Suppressor macrophage treated with lipopolysaccharide for 4 hours (primary cell): Measurements from ENCODE around the gene ECM1.
A peak's percentile ranks its signal among the peaks of the same experiment; 100 is the strongest.

Experiments used
- DNase-seq: peaks from one replicate; pipeline ENCODE4 v3.0.0-alpha.2; 2020

ECM1 gene

DNA sequence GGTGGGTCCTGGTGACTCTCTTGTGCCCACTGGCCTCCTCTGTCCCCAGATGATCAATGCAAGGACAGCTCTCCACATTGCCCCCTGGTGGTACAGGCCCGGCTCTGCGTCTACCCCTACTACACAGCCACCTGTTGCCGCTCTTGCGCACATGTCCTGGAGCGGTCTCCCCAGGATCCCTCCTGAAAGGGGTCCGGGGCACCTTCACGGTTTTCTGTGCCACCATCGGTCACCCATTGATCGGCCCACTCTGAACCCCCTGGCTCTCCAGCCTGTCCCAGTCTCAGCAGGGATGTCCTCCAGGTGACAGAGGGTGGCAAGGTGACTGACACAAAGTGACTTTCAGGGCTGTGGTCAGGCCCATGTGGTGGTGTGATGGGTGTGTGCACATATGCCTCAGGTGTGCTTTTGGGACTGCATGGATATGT lies 52.1 kb downstream of the ECM1 start:
- peak; percentile 77 for DNase-seq

DNA sequence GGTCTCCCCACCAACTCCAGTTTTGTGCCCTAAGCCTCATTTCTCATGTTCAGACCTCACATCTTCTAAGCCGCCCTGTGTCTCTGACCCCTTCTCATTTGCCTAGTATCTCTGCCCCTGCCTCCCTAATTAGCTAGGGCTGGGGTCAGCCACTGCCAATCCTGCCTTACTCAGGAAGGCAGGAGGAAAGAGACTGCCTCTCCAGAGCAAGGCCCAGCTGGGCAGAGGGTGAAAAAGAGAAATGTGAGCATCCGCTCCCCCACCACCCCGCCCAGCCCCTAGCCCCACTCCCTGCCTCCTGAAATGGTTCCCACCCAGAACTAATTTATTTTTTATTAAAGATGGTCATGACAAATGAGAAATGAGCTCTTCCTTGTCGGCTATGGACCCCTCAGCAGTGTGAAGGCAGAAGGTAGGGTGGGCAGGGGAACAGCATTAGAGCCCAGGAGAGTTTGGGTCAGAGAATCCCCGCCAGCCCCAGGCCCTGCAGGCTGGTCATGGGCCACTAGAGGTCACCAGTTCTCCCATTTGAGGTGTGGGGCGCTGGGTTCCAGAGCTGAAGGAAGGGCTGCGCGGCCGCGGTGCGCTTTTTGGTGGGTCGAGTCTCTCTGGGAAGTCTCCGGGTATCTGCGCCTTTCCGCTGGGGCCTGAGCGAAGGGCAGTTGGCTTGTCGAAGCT lies 52.8 kb downstream of the ECM1 start:
- DNase-seq, result peak; percentile 90

DNA sequence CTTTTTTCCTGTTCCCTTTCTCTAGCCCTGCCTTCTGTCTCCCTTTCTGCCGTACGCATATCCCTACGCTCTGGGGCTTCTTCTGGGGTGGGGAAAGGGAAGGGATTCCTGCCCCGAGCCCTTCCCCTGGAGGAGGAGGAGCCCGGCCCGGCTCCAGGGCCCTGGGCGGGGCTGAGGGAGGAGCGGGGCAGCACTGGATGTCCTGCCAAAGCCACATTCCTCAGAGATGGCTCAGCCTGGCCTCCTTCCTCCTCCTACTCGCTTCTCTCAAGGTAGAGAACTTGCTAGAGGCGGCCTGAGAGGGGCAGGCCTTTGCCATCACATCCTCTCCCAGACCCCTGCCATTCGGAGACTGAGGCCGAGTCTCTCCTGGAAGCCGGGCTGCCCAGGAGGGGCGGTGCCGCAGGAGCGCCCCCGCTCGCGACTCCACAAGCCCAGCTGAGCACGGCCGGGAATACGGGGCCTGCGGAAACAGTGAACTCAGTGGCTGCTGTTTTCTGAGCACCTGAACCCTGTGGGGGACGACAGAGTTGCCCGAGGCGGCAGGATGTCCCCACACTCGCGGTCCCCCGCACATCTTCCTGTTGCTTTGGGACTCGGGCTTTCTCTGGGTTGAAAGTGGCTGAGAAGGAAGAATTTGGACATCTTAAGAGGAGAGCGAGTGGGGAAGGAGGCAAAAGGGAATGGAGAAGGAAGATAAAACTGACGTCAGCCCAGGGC lies 53.5 kb downstream of the ECM1 start:
- peak; percentile 97 for DNase-seq

DNA sequence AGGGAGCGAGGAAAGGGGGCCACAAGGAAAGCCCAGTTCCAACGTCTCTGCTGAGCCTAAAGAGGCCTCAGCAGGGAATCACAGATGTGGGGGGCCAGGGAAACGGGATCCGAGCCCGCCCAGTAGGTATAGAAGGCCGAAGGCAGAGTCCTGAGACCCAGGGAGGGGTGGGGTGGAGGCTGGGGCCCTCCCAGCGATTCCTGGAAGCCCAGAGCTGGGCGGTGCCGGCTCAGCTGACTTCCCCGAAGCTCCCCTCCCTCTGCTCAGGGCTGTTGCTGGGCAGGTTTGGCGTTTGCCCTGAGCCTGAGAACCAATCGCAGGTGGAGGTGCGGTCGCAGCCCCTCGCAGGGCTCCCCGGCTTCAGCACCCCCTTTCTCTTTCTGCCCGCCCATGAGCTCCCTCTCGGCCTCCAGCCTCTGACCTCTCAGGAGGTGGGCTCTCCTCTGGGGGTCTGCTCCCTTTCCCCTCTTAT lies 54.1 kb downstream of the ECM1 start:
- DNase-seq, result peak; percentile 96

DNA sequence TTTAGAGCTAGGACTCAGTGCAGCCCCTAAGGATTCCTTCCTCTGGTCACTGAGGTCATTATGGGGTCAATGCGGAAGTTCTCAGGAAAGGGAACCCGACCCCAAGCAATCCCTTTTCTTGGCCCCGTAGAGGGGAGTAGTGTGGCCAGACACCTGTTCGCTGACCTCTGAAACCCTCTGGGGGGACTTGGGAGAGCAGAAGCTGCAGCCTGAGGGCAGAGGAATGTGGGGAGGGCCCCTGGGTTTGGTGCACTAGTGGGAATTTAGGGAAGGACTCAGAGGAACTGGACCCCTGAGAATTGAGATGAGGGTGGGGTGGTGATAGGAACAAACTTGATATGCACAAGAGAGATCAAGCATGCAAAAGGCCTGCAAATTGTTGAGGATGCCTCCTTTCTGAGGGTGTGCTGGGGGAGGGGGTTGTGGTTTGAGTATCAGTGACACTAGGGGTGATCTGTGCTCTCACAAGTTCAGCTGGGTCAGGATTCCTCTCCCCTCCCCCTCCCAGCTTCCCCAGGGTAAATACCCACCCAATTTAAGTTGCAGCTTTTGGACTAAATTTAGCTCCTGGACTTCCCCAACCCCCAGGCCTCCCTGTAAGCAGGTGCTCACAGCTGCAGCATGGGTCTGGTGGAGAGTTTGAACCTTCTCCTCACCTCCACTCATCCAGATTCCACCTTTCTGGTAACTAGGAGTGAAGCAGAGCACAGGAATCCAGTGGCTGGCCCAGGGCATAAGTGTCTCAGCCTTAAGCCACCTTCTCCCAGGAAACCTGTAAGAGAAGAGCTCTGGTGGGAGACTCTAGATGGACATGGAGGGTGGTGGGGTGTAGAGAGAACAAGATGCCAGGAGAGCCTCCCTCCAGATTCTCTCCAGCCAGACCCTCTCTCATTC lies 54.8 kb downstream of the ECM1 start:
- peak; percentile 40 for DNase-seq
